ENCODE results near the gene ADGRA1. TPM values are rescaled to one million over a fixed set of nuclear protein-coding genes. Genes with fewer than 3 reads are reported as not detected.

Gene ADGRA1
- total and polyA plus RNA-seq, 10 of the 15 experiments (the other 5 are each of a cell fraction or from before 2014, with no cell fraction given): not detected

DNA sequence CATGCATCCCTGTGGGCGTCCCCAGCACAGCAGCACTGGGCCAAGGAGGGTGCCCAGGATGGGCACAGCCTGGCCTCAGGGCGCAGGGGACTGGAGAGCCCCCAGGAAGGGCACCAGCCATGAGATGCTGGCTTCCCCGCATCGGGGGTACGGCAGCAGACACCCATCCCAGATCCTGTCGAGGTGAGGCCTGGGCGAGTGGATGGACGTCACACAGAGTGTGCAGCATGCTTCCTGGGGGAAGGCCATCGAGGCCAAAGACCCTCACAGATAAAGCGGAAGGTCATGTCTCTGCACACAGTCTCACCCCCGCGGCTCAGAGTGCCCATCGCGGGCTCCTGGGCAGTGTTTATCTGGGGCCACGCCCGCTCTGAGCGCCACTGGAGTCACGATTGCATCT, 18.8 kb downstream of the ADGRA1 start:
- H3K4me2 ChIP-seq (ENCODE audit: control insufficient read depth, insufficient read depth): no peak overlapping the region
- BruUV-seq (replicated peaks): no TSS peak
- TF ChIP-seq E4F1 (IDR thresholded peaks at IDR 0.05; ENCODE audit: borderline replicate concordance, partially characterized antibody) (no peak), MTA3 (IDR thresholded peaks at IDR 0.05; ENCODE audit: borderline replicate concordance, low read length) (no peak)
- TF ChIP-seq, protein P1, sequence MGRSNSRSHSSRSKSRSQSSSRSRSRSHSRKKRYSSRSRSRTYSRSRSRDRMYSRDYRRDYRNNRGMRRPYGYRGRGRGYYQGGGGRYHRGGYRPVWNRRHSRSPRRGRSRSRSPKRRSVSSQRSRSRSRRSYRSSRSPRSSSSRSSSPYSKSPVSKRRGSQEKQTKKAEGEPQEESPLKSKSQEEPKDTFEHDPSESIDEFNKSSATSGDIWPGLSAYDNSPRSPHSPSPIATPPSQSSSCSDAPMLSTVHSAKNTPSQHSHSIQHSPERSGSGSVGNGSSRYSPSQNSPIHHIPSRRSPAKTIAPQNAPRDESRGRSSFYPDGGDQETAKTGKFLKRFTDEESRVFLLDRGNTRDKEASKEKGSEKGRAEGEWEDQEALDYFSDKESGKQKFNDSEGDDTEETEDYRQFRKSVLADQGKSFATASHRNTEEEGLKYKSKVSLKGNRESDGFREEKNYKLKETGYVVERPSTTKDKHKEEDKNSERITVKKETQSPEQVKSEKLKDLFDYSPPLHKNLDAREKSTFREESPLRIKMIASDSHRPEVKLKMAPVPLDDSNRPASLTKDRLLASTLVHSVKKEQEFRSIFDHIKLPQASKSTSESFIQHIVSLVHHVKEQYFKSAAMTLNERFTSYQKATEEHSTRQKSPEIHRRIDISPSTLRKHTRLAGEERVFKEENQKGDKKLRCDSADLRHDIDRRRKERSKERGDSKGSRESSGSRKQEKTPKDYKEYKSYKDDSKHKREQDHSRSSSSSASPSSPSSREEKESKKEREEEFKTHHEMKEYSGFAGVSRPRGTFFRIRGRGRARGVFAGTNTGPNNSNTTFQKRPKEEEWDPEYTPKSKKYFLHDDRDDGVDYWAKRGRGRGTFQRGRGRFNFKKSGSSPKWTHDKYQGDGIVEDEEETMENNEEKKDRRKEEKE (IDR thresholded peaks at IDR 0.05): no peak
- TF ChIP-seq, protein P2, sequence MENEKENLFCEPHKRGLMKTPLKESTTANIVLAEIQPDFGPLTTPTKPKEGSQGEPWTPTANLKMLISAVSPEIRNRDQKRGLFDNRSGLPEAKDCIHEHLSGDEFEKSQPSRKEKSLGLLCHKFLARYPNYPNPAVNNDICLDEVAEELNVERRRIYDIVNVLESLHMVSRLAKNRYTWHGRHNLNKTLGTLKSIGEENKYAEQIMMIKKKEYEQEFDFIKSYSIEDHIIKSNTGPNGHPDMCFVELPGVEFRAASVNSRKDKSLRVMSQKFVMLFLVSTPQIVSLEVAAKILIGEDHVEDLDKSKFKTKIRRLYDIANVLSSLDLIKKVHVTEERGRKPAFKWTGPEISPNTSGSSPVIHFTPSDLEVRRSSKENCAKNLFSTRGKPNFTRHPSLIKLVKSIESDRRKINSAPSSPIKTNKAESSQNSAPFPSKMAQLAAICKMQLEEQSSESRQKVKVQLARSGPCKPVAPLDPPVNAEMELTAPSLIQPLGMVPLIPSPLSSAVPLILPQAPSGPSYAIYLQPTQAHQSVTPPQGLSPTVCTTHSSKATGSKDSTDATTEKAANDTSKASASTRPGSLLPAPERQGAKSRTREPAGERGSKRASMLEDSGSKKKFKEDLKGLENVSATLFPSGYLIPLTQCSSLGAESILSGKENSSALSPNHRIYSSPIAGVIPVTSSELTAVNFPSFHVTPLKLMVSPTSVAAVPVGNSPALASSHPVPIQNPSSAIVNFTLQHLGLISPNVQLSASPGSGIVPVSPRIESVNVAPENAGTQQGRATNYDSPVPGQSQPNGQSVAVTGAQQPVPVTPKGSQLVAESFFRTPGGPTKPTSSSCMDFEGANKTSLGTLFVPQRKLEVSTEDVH (IDR thresholded peaks at IDR 0.05; ENCODE audit: low read depth, partially characterized antibody): no peak
- ChIA-PET SMC1A (ENCODE audit: uncharacterized antibody, unreplicated experiment) (no interaction called here), RAD21 (ENCODE audit: unreplicated experiment) (no interaction called here), POLR2A (no interaction called here), CTCF (no interaction called here)
- H3K27me3 ChIP-seq (replicated peaks in 1 of 2; ENCODE audit: control insufficient read depth in 2 of 2, insufficient read depth in 2 of 2, low read length in 1 of 2): no peaks in the 10 kb centered on the region
- H3K36me3 ChIP-seq (ENCODE audit: control insufficient read depth in 2 of 2, insufficient read depth in 2 of 2, low read length in 1 of 2): no peaks in the 10 kb centered on the region
- 59% methylated on average over 18 of the region's 18 CpGs for WGBS (ENCODE audit: insufficient coverage, insufficient replicate concordance, low lambda C conversion rate, missing lambda C conversion rate)
- FAIRE-seq (no peak), ATAC-seq (no peak), DNase-seq (ENCODE audit: low read depth, low spot score) (no peak)
- in situ Hi-C loops (cut with MboI) (no loop called here), intact Hi-C loops (cut with micrococcal nuclease; ENCODE audit: unreplicated experiment) (no loop called here)
- no peak overlapping the region for H3K27ac ChIP-seq (ENCODE audit: control insufficient read depth, insufficient read depth)
- no peaks in the 10 kb centered on the region for H3K4me1 ChIP-seq (ENCODE audit: control insufficient read depth, insufficient read depth, low read length)
- H3K4me3 ChIP-seq: no peak overlapping the region
- H2AFZ ChIP-seq (ENCODE audit: control insufficient read depth, low read depth, low read length): no peak overlapping the region
- no peak overlapping the region for H3K9ac ChIP-seq (ENCODE audit: control insufficient read depth, insufficient read depth, low read length)
- no peaks in the 10 kb centered on the region for H3K79me2 ChIP-seq (ENCODE audit: control insufficient read depth, insufficient read depth, low read length)
- H3K9me3 ChIP-seq (replicated peaks; ENCODE audit: control insufficient read depth, insufficient read depth, low read length): no peaks in the 10 kb centered on the region; the same call in 2 of the 3 replicates
- H4K20me1 ChIP-seq (ENCODE audit: control insufficient read depth, insufficient read depth): no peaks in the 10 kb centered on the region
